GM23248 (cell line): ENCODE measurements around the gene POLR3H.

Experiments
- EZH2 ChIP-seq: fragments of 200-600 bp; sonication (generic); IDR thresholded peaks from 2 replicates; pipeline ENCODE4 v1.6.1; 2018; ENCODE audit warnings: antibody characterized with exemption, mild to moderate bottlenecking; ENCODE audit not compliant: insufficient read depth, poor library complexity, severe bottlenecking
- EZH2phosphoT487 ChIP-seq: fragments of 200-600 bp; sonication (generic); IDR thresholded peaks from 2 replicates; pipeline ENCODE4 v1.6.1; 2018; ENCODE audit warnings: antibody characterized with exemption, moderate library complexity, mild to moderate bottlenecking, low read depth; ENCODE audit not compliant: insufficient read depth

GRCh38 chr22:41499624-41500280 is 44.5 kb downstream of the POLR3H start:
- TF ChIP-seq EZH2 (no peak), EZH2phosphoT487 (no peak)
